ENCODE results near the gene CDC25B. TPM values are rescaled to one million over a fixed set of nuclear protein-coding genes. Genes with fewer than 3 reads are reported as not detected.

CDC25B gene
- total and polyA plus RNA-seq, 2 of the 8 experiments (the other 6 are each of a cell fraction or from before 2014, with no cell fraction given) = 21.7 to 31.2 TPM

- 83% methylated on average over 5 of the region's 5 CpGs; no CpG with 5 or more reads in 1 of the 2 experiments for WGBS, 2 experiments (ENCODE audit: extremely low coverage in 1 of 2, insufficient coverage in 1 of 2, insufficient read length in 1 of 2, insufficient replicate concordance in 2 of 2, low coverage in 1 of 2, low lambda C conversion rate in 2 of 2, missing lambda C conversion rate in 1 of 2)
- H2AK5ac ChIP-seq (ENCODE audit: low read depth, low read length) = no peak overlapping the region
- H3K36me3 ChIP-seq (ENCODE audit: control insufficient read depth in 2 of 4, insufficient read depth in 4 of 4, low read length in 3 of 4) = peaks cover 4 to 22% (median 21%) of the 10 kb centered on the region in 4 experiments
- peak overlapping the region; percentile 60 for H2BK120ac ChIP-seq (replicated peaks; ENCODE audit: low read depth, low read length)
- no peak overlapping the region for H4K91ac ChIP-seq (replicated peaks; ENCODE audit: insufficient read length, low read length)
- H2BK15ac ChIP-seq (ENCODE audit: low read length) = no peak overlapping the region
- DNase-seq (ENCODE audit: low read depth in 1 of 2, low spot score in 2 of 2) (no peak), FAIRE-seq (no peak)
- no peak overlapping the region for H2AFZ ChIP-seq (ENCODE audit: low read length)
- H3K27ac ChIP-seq (ENCODE audit: low read depth, low read length) = no peak overlapping the region
- H3K9me3 ChIP-seq (ENCODE audit: insufficient read depth in 2 of 2, low read depth in 1 of 2, low read length in 1 of 2) = no peaks in the 10 kb centered on the region
- CTCF ChIA-PET (ENCODE audit: partially characterized antibody) = no interaction called here
- H3K9ac ChIP-seq (replicated peaks in 1 of 4; ENCODE audit: extremely low read depth in 1 of 4, low read depth in 3 of 4, low read length in 3 of 4) = no peak overlapping the region
- H2BK20ac ChIP-seq (ENCODE audit: low read length) = peak overlapping the region; percentile 15; the same call in 1 of the 2 replicates
- no peak overlapping the region for H4K5ac ChIP-seq (ENCODE audit: insufficient read length, low read depth, low read length)
- no peak overlapping the region for H3K23ac ChIP-seq (ENCODE audit: insufficient read length)
- H3K56ac ChIP-seq (replicated peaks; ENCODE audit: insufficient read length, low read depth, low read length) = no peak overlapping the region
- H3K23me2 ChIP-seq (ENCODE audit: low read depth, low read length) = peaks cover 9% of the 10 kb centered on the region; the same call in 1 of the 2 replicates
- no peak overlapping the region for H3K18ac ChIP-seq (ENCODE audit: extremely low read depth, low read length)
- H3K4me3 ChIP-seq (ENCODE audit: extremely low read depth in 1 of 4, insufficient read depth in 2 of 4, low read depth in 3 of 4, low read length in 4 of 4) = no peak overlapping the region
- H3K4ac ChIP-seq (replicated peaks; ENCODE audit: insufficient read length, low read depth, low read length) = no peak overlapping the region
- peaks cover 3% of the 10 kb centered on the region in 2 experiments for H4K20me1 ChIP-seq (replicated peaks in 1 of 2; ENCODE audit: control insufficient read depth in 1 of 2, insufficient read depth in 2 of 2, low read length in 2 of 2)
- peaks cover 0 to 3% (median 0%) of the 10 kb centered on the region in 4 experiments; a peak in 1 of 7 replicates for H3K27me3 ChIP-seq (replicated peaks in 1 of 4; ENCODE audit: control insufficient read depth in 3 of 4, extremely low read depth in 1 of 4, insufficient read depth in 3 of 4, low read length in 3 of 4)
- H3K79me2 ChIP-seq (ENCODE audit: control insufficient read depth in 1 of 2, insufficient read depth in 2 of 2, low read length in 2 of 2) = no peaks in the 10 kb centered on the region; a peak in 1 of 4 replicates
- no peak overlapping the region for H3K14ac ChIP-seq (ENCODE audit: insufficient read length)
- H3K79me1 ChIP-seq (ENCODE audit: low read depth, low read length) = no peaks in the 10 kb centered on the region; the same call in 1 of the 2 replicates
- H2BK12ac ChIP-seq (ENCODE audit: low read depth, low read length) = no peak overlapping the region
- H2BK5ac ChIP-seq (ENCODE audit: low read depth, low read length) = 0 out of 2 replicates have a peak overlapping the region, but pooled peaks have one; percentile 83
- no peak overlapping the region; a peak in 1 of 4 replicates for H3K4me2 ChIP-seq (ENCODE audit: insufficient read depth in 1 of 2, low read depth in 2 of 2, low read length in 2 of 2)
- peaks cover 5 to 35% (median 28%) of the 10 kb centered on the region in 4 experiments for H3K4me1 ChIP-seq (replicated peaks in 1 of 4; ENCODE audit: control insufficient read depth in 3 of 4, insufficient read depth in 4 of 4, low read length in 3 of 4)
- no peak overlapping the region; the same call in 1 of the 2 replicates for H4K8ac ChIP-seq (ENCODE audit: extremely low read depth, insufficient read depth, low read length)
- POLR2A ChIA-PET (ENCODE audit: partially characterized antibody) = interaction anchor here (1.9 to 2.9 kb wide), 3 partner anchors 12 to 90 kb away, joined by 10 to 14 read pairs (median 13); partner anchors contain the start of genes CENPB and PANK2
- TF ChIP-seq HDAC2 (IDR thresholded peaks at IDR 0.05; ENCODE audit: borderline replicate concordance in 1 of 2, low read depth in 2 of 2, low read length in 2 of 2) (no peak), SIX5 (IDR thresholded peaks at IDR 0.05; ENCODE audit: low read depth, low read length) (no peak), KDM5A (IDR thresholded peaks at IDR 0.05; ENCODE audit: low read length) (no peak), EZH2 (IDR thresholded peaks at IDR 0.05; ENCODE audit: low read depth, low read length, severe bottlenecking) (no peak), NRF1 (IDR thresholded peaks at IDR 0.05; ENCODE audit: low read depth, low read length) (no peak), PHF8 (conservative IDR thresholded peaks at IDR 0.05; ENCODE audit: low read depth, low read length) (no peak), USF2 (IDR thresholded peaks at IDR 0.05; ENCODE audit: low read length) (no peak), MAFK (IDR thresholded peaks at IDR 0.05; ENCODE audit: low read depth, low read length) (no peak), YY1 (IDR thresholded peaks at IDR 0.05; ENCODE audit: low read depth, low read length) (no peak), CBX5 (IDR thresholded peaks at IDR 0.05; ENCODE audit: low read depth, low read length) (no peak), ATF3 (IDR thresholded peaks at IDR 0.05; ENCODE audit: insufficient read depth, low read depth, low read length) (no peak)
These were observed 2.3 kb downstream of the CDC25B start for GRCh38 chr20:3798373-3798768.

Measured in H1 (cell line).